ENCODE data around the gene GPRIN2.

The GPRIN2 gene

GRCh38 chr10:46549171-46550075 is 7.0 kb downstream of the GPRIN2 start:
- DNase-seq (ENCODE audit: low read depth in 3 of 3): no peak

- DNase-seq (ENCODE audit: low read depth in 3 of 3): no peak
Observed at GRCh38 chr10:46548498-46549090, 7.9 kb downstream of the GPRIN2 start.

- DNase-seq (ENCODE audit: low read depth in 3 of 3): no peak
Observed at GRCh38 chr10:46547541-46548497, 8.6 kb downstream of the GPRIN2 start.

GRCh38 chr10:46546591-46547540 is 9.6 kb downstream of the GPRIN2 start:
- DNase-seq (ENCODE audit: low read depth in 3 of 3): no peak

GRCh38 chr10:46545861-46546590 is 10.4 kb downstream of the GPRIN2 start:
- no peak for DNase-seq (ENCODE audit: low read depth in 3 of 3)

DNA sequence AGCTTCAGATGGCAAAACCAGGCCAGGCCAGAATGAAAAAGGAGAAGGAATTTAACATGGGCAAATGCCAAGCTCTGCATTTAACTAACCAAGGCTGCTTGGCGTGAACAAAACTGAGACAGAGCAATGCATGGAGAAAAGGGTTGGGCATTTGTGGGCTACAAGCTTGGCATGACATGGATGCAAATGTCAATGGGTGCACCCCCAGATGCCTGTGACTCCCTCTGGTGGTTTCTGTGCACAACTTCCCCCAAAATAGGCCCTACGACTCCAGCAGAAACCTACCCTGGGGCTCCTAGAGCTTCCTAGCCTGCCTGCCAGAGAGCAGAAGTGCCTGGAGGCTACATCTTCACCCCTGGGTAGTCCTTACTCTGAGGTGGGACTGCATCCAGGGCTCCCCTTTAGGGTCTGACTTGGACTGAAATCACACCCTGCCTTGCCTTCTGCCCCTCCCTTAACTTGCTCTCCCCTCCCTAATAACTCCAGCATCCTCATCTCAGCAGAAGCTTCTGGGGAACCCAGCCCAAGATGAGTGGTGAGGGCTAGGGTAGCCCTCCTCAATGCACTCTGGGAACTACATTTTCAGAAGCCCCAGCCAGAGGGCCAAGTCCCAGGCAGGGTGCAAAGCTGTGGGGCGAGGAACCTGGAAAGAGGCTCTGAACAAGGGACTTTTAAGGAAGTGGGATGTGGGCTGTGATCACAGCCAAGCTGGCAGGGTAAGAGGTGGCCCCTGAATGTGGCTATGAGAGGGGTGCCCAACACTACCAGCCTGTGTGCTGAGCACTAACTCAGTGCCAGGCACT is 11.3 kb downstream of the GPRIN2 start:
- no peak for DNase-seq (ENCODE audit: low read depth in 3 of 3)

- no peak for DNase-seq (ENCODE audit: low read depth in 3 of 3)
Observed at GRCh38 chr10:46543466-46544377, 12.7 kb downstream of the GPRIN2 start.

DNA sequence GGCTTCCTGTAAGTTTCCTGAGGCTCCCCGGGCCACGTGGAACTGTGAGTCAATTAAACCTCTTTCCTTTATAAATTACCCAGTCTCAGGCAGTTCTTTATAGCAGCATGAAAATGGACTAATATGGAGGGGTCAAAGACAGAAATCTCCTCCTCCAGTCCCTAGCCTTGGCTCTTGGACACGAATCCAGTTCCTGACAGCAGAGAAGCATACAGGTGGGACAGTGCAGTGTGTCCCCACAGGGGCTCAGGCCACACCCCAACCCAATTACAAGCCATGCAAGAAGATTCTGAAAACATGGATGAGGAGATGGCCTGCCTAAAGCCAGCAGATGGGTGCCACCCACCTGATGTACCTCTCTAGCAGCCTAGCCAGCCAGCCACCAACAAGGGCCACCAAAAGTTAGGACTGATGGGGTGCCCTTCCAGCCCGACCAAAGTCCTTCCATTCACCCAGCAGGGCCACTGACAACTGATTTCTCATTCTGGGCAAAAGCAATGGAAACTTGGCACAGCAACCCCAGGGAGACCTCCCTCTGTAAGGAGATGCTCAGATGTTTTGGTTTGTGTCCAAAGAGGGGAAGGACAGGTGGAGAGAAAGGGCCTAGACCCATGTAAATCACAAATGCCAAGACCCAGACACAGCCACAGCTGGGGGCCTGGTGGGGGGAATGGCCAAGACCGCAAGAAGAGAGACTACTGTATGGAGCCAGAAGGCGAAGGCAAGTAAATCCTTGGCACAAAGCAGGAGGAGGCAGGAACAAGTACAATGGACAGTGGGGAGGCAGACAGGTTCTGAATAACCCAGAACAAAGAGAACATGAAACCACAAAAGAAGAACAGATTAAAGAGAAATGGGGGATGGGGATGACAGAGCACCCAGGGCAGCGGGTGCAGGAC is 13.6 kb downstream of the GPRIN2 start:
- DNase-seq (ENCODE audit: low read depth in 3 of 3): no peak

GRCh38 chr10:46541735-46542566 is 14.5 kb downstream of the GPRIN2 start:
- no peak for DNase-seq (ENCODE audit: low read depth in 3 of 3)

GRCh38 chr10:46541017-46541661 is 15.3 kb downstream of the GPRIN2 start:
- DNase-seq (ENCODE audit: low read depth in 3 of 3): peak in 1 of 3 experiments; percentile 17

GRCh38 chr10:46540412-46541016 is 15.9 kb downstream of the GPRIN2 start:
- no peak for DNase-seq (ENCODE audit: low read depth in 3 of 3)

- no peak for DNase-seq (ENCODE audit: low read depth in 3 of 3)
Observed at GRCh38 chr10:46539596-46540411, 16.7 kb downstream of the GPRIN2 start.

- DNase-seq (ENCODE audit: low read depth in 3 of 3): no peak
Observed at GRCh38 chr10:46538717-46539426, 17.6 kb downstream of the GPRIN2 start.

GRCh38 chr10:46538155-46538554 is 18.3 kb downstream of the GPRIN2 start:
- no peak for DNase-seq (ENCODE audit: low read depth in 3 of 3)
